Nucleus accumbens (tissue), 56 donors: Measurements from ENCODE around the gene CPLX4.
"Not testable (repeated sequence)": the region's sequence is repeated elsewhere in the genome, so short reads cannot be mapped to it uniquely, and the experiment has no call there.

Source experiments
- DNase-seq, 56 donors: peaks; one replicate each; lab custom pipeline; 2025; lab: John Stamatoyannopoulos, UW

The CPLX4 gene

DNA sequence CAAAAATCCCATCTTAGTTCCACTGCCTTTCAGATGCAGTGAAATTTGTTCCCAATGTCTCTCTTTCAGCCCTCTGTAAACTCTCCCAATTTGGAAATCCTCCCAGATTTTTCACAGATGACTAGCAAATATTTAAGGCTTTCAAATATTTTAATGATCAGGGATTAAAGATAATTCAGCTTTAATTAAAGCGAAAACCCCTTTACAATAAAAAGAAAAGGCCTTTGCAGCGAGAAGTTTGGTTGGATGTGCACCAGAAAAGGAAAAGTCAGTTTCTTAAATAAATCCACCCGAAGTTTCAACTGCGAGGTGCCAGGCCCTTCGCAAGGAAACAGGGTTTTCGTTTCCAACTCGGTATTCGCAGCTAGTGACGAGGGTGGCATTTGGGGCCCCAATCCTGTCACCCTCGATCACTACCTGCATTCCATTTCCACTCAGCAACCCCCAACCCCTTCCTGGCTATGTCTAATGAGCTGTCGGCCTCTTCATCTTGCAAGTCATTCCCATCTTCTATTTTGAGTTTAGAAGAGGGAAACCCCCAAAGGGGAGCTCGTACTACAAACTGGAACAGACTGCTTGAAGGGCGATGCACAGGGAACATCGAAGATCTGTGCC lies 46.7 kb downstream of the CPLX4 start:
- DNase-seq: no peak

DNA sequence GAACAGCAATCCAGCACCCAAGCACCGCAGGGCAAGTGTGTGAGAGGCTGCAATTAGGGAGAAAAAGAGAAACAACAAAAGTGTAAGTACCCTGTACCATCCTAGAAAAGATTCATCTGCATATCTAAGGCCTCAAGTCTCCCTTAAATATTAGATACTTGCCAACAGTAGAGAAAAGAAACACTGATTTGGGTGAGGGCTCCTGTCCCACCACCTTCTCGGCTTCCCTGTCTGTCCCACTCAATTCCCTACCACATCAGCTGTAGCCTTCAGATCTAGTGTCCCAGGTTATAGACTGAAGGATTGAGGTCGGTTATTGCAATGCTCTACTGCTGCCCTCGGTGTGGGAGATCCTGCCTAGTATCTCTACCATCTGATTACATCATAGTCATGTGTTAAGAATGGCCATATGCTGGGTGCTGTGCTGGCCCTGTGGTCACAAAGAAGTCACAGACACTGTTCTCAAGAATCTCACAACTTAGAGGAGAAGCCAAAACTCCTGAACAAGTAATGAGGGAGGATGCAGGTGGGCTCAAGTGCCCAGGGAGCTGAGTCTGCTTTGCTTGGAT lies 47.7 kb downstream of the CPLX4 start:
- no peak for DNase-seq

DNA sequence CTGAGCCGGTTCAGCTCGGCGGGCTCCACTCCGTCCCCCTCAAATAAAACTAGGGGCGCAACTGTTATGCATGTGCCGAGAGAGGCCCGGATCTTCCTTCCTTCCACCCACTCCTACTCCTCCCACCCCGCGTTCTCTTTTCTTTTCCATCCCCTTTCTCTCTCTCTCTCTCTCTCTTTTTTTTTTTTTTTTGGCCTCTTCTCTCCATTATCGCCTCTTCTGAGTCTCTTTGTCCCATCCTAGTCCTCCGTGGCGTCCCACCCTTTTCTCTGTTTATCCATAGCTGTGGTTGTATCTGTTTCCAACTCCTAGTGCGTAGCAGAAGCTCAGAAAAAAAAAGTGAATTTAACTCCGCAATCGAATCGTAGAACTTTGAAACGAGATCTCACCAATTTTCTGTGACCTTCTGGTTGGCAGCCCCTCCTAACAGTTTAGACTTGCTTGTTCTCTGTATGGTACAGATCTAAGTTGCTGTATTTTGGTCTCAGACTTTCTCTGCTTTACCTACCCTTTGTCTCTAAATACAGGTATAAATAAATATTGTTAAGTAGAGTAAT lies 48.8 kb downstream of the CPLX4 start:
- no peak for DNase-seq

DNA sequence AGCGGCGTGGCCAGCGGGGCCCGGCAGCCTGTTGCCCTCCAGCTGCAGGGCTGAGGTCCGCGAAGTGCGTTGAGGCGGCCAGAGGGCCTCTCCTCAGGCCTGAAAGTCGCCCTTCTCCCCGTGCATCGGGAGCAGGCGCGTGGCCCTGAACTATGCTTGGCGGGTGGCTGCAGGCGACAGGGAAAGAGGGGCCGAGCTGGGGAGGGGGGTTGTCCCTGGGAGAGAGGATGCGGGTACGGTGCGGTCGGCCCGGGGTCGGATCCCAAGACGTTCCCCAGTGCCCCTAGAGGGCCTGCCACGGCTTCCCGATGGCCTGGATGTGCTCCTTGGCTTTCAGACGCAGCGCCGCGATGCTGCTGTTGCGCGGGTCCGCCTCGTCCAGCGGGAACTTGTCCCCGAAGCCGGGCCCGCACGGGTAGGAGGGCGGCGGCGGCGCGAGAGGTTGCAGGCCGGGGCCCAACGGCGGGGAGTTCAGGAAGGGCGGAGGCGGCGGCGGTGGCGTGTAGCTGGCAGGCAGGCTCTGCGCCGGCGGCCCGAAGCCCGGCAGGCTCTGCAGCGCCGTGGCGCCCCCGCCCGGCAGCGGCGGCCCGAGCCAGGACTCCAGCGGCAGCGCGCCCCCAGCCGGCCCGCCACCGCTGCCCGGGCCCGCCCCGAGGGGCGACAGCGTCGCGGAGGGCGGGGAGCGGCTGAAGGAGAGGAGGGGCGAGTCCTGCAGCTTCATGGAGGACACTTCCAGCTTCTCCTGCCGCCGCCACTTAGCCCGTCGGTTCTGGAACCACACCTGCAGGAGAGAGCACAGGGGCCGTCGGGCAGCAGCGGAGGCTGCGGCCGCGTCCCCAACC lies 49.5 kb downstream of the CPLX4 start:
- no peak for DNase-seq

DNA sequence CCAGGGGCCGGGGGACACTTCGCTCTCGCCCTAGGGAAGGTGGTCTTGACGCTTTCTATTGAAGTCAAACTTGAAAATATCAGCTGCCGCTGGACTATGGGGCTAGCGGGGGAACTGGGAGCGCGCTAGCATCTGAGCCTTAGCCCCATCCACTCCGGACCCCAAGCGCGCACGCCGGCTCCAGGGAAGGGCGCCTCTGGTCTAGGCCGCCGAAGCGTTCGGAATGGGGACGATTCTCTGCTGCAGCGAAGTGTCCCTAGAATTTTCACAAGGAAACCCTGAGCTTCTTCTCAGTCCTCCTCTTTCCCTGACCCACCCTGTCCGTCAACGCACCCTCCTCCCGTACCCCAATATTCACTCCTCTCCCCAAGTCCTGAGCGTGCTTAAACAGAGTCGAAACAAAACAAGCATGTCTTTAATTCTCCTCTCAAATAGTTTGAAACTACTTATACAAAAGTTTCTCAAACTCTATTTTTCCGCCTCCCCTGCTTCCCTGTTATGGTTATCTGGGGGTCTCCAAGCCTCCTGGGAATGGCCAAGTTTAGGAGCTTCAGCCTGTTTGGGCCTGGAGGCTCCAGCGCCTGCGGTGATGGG lies 50.2 kb downstream of the CPLX4 start:
- DNase-seq: no peak

DNA sequence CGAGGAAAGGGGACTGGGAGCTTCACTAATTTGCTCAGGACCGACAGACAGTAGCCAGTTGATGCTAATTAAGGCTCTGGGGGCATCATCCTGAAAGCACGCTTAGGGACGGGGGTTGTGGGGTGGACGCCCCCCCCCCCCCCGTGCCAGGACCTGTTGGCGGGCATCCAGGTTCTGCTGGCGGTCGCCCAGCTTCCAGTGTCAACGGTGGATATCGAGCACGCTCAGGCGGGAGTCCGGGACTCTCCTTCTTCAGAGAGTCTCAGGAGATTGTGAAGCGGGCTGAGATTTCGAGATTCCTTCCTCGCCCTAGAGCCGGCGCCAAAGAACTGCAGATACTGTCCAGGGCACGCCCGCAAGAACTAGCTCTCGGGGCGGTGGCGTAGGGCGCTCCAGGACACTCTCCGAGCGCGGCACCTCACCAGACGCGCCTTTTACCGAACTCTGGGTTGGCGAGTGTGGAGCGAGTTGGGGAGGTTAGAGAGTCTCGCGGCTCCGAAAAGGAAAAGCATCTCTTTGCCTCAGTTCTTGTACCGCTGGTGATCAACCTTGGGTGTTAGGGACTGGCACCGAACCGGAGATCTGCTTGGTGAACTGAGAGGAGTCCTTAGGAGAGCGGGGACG lies 50.8 kb downstream of the CPLX4 start:
- no peak for DNase-seq

DNA sequence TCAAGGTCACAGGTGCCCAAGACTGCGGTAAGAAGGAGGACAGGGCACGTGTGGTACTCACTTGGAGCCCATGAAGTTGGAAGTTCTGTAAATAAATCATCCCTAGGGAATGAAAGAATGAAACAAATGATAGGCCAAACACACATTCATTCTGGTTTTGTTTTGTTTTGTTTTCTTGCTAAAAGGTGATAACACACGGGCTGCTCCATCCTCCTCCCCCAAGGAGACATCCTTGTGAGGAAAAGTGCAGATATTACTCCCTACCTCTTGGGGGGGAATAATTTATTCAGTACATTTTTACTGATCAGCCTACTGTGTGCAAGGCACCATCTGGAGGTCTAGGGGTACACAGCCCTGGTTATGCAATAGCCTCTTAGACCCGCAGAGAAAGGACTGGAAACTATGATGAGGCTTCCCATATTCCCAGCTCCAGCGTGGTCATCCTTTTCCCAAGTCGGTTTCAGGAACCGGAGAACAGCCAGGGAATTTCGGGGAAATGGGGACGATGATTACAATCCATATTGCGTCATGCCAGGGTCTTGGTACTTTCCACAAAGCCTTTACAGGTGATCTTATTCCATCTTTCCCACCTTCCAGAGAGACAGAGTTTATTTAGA lies 51.5 kb downstream of the CPLX4 start:
- DNase-seq: no peak

DNA sequence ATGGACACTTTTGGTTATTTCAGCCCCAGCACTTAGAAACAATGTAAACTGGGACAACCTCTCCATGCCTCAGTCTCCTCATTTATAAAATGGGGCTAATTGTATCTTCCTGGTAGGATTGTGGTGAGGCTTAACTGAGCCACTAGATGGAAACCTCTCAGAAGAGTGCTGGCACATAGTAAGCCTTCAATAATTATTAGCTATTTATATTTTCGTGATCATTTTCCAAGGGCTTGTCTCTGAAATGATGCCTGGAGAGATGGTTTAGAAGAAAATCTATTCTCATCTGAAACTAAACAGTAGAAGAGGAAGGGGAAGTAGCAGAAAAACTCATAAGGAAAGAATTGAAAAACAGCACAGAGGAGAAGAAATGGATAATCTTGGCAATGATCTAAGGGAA lies 52.0 kb downstream of the CPLX4 start:
- DNase-seq: no peak

DNA sequence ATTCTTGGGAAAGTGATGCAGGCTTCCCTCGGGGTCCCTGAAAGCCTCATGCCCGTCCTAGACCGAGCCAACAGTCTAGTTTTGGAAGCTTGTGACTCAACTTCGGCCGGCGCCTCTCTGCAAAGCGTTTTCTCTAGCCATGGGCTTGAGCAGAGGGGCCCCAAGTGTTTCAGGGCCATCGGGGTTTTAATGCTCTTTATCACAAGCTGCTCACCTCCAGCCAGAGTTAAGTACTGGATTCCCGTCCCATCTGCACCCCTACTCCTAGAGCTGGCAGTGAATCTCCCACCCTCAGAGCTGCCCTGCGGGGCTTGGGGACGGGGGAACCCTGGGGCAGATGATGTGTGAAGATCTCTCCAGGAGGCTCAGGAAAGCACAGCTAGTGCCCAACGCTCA lies 52.5 kb downstream of the CPLX4 start:
- no peak for DNase-seq

DNA sequence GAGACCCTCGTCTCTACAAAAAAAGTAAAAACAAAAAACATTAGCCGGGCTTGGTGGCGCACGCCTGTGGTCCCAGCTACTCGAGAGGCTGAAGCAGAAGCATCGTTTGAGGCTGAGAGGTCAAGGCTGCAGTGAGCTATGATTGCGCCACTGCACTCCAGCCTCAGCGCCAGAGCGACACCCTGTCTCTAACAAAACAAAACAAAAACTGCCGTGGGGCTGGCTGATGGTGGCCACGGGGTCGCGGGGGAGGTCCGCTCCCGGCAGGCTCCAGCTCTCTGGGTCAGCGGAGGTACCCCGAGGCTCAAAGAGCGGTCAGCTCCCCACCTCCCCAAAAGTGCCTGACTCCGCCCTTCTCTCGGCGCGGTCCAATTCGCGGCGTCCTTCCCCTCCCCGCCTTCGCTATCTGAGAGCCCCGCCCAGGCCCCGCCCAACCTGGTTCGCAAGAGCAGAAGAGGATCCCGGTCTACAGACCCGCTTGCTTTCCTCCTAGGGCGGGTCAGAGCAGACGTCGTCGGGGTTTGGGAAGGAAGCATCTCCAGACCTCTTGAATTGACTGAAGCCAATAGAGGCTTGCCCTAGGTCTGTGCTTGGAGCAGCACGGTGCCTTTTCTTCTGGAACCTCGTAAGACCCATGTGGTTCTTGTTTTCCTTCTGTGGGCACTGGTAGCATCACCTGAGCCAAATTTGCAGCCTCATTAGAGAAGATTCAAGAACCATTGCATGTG lies 53.0 kb downstream of the CPLX4 start:
- peak in 1 of 56 donors; percentile 4 for DNase-seq

DNA sequence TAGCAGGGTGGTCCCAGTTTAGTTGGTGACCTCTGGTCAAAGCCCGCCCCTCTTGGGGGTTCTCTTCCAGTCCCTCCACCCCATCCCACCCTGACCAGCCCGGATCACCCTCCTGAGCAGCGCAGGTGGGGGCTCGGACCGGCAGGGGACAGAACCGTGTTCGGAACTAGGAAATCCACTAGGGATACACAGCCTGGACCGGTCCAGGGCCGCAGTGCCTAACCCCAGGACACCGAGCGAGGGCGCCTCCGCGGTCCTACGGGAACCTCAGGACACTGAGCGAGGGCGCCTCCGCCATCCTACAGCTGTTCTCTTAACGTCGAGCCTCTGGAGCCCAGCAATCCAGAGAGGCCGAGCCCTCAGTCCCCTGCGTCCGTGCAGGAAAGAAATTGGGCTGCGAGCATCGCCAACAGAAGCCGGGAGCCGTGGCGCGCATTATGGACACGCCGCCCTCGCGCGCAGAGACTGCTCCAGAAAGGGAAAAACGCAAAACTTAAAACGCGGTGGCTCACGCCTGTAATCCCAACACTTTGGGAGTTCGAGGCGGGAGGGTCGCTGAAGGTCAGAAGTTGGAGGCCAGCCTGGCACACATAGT lies 53.7 kb downstream of the CPLX4 start:
- no peak for DNase-seq

DNA sequence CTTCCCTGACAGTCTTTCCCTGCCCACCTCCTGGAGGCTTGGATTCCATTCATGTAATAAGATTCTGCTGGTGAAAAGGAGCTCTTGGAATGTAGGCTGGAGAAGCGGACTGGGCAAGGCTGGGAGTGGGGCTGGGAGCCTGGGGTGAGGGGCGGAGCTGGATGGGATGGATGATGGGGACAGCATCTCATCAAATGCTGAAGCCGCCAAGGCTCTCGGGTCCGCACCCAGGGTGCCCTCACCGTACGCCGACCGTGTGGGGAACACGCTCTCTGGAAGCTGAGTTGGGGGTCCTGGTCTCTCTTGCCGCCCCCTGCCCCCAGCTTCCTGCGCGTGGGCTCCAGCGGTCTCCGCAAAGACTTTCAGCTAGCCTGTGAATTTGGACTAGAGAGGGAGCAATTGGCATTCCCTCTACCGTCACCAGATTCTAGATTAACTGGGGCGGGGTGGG lies 54.3 kb downstream of the CPLX4 start:
- DNase-seq: no peak

DNA sequence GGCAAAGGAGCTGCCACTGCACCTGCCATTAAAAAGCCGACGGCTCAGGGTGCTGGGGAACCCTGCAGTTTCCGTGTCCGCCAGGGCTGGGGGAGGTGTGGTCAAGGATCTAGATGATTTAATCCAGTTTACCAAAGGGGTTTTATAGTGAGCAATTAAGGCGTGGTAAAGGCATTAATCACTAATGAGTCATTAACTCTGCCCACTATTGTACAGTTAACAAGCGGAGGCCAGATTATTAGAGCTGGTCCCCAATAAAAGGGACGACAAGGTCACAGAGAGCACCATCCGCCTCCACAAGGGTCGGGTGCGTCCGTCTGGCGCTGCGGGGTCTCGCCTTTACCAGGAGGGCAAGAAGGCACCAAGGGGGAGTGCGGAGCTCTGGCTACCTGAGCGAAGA lies 54.8 kb downstream of the CPLX4 start:
- no peak for DNase-seq

DNA sequence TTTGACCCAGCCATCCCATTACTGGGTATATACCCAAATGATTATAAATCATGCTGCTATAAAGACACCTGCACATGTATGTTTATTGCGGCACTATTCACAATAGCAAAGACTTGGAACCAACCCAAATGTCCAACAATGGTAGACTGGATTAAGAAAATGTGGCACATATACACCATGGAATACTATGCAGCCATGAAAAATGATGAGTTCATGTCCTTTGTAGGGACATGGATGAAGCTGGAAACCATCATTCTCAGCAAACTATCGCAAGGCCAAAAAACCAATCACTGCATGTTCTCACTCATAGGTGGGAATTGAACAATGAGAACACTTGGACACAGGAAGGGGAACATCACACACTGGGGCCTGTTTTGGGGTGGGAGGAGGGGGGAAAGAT lies 56.2 kb downstream of the CPLX4 start:
- DNase-seq: not testable (repeated sequence)

DNA sequence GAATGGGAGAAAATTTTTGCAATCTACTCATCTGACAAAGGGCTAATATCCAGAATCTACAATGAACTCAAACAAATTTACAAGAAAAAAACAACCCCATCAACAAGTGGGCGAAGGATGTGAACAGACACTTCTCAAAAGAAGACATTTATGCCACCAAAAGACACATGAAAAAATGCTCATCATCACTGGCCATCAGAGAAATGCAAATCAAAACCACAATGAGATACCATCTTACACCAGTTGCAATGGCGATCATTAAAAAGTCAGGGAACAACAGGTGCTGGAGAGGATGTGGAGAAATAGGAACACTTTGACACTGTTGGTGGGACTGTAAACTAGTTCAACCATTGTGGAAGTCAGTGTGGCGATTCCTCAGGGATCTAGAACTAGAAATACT lies 56.6 kb downstream of the CPLX4 start:
- not testable (repeated sequence) for DNase-seq

DNA sequence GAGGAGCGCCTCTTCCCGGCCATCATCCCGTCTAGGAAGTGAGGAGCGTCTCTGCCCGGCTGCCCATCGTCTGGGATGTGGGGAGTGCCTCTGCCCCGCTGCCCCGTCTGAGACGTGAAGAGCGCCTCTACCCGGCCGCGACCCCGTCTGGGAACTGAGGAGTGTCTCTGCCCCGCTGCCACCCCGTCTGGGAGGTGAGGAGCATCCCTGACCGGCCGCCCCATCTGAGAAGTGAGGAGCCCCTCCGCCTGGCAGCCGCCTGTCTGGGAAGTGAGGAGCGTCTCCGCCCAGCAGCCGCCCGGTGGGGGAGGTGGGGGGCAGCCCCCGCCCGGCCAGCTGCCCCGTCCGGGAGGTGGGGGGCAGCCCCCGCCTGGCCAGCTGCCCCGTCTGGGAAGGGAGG lies 63.0 kb downstream of the CPLX4 start:
- DNase-seq: not testable (repeated sequence)

DNA sequence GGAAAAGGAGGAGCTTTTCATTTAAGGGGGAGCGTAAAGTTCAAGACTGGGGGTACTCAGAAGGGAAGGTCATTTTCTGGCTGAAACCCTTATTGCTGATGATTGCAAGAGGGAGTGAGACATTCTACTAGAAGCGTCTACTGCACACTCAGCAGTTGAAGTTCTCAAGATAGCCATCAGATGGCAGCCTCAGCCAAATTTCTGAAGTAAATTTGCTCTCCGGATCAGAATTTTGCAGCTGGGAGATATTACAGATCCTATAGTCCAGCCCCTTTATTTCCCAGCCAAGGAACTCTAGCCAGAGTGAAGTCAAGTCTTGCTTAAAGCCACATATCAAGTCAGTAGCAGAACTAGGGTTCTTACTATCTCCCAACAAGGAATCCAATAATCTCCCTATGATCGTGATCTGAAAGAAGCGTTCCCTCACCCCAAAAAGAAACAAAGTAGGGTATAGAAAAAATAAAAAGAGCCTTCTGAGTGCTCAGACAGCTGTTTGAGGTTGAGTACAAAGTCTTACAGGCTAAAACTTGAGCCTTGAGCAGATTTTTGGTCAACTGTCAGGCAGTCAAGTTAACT lies 69.2 kb downstream of the CPLX4 start:
- peak in 34 of 56 donors; percentile 3 to 67 (median 20) for DNase-seq

DNA sequence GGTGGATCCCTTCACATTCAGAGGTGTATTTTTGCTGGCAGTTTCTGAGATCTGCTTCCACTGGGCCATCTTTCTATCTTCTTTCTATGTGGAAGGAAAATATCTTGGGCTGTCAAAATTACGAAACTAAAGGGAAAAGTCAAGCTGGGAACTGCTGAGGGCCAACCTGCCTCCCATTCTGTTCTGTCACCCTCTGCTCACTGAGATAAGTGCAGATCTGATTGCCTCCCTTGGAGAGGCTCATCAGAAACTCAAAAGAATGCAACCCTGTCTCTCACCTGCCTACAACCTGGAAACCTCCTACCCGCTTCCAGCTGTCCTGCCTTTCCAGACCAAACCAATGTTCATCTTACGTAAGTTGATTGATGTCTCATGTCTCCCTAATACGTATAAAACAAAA lies 71.7 kb downstream of the CPLX4 start:
- no peak for DNase-seq
